Muscle of back (tissue), 11 donors: ENCODE data around the gene RASD1. TPM values are rescaled to one million over a fixed set of nuclear protein-coding genes. Genes with fewer than 3 reads are reported as not detected.
"Not testable (repeated sequence)": the region's sequence is repeated elsewhere in the genome, so short reads cannot be mapped to it uniquely, and the experiment has no call there.

ENCODE experiments used
- DNase-seq, 3 donors: peaks; one replicate each; pipeline versions ENCODE4 v3.0.0 to v3.0.0-alpha.2; 2013
- polyA plus RNA-seq, 10 donors: library from polyadenylated mRNA; unstranded; fragments of 120-200 nt; gene quantifications; one replicate each; pipeline ENCODE4 v1.2.1, GENCODE V29; 2013; ENCODE audit not compliant: insufficient read length in 10 of 10

RASD1 gene
- polyA plus RNA-seq, 10 donors: 2.6 to 7.6 (median 4.4) TPM

GRCh38 chr17:17476865-17477467 lies 19.2 kb downstream of the RASD1 start, which contains the start of gene MED9:
Gene MED9, plus strand, starts transcription at chr17:17477000. Its CDS starts 42 bp downstream, at chr17:17477042.
- peak; percentile 92 to 97 (median 97) for DNase-seq

- DNase-seq: no peak
Measured at GRCh38 chr17:17474341-17474740, 21.9 kb downstream of the RASD1 start.

GRCh38 chr17:17472333-17472920 lies 23.8 kb downstream of the RASD1 start:
- no peak for DNase-seq

GRCh38 chr17:17469996-17470395 lies 26.2 kb downstream of the RASD1 start:
- DNase-seq: no peak

- DNase-seq: no peak
Measured at GRCh38 chr17:17469358-17469757, 26.8 kb downstream of the RASD1 start.

GRCh38 chr17:17468217-17469010 lies 27.8 kb downstream of the RASD1 start:
- DNase-seq: no peak

GRCh38 chr17:17467720-17468119 lies 28.5 kb downstream of the RASD1 start:
- DNase-seq: no peak

GRCh38 chr17:17467016-17467415 lies 29.2 kb downstream of the RASD1 start:
- peak in 1 of 3 donors; percentile 10 for DNase-seq

- no peak for DNase-seq
Measured at GRCh38 chr17:17466511-17466910, 29.7 kb downstream of the RASD1 start.

- not testable (repeated sequence) for DNase-seq
Measured at GRCh38 chr17:17465878-17466277, 30.3 kb downstream of the RASD1 start.

- DNase-seq: no peak
Measured at GRCh38 chr17:17463821-17464220, 32.4 kb downstream of the RASD1 start.

GRCh38 chr17:17462048-17462824 lies 34.0 kb downstream of the RASD1 start:
- DNase-seq: no peak

- no peak for DNase-seq
Measured at GRCh38 chr17:17460038-17460437, 36.2 kb downstream of the RASD1 start.

- DNase-seq: no peak
Measured at GRCh38 chr17:17457680-17458079, 38.5 kb downstream of the RASD1 start.

- DNase-seq: no peak
Measured at GRCh38 chr17:17456251-17456650, 39.9 kb downstream of the RASD1 start.

- peak in 2 of 3 donors; percentile 4 to 25 for DNase-seq
Measured at GRCh38 chr17:17455173-17455572, 41.0 kb downstream of the RASD1 start.

- not testable (repeated sequence) for DNase-seq
Measured at GRCh38 chr17:17454700-17455099, 41.5 kb downstream of the RASD1 start.

- DNase-seq: no peak
Measured at GRCh38 chr17:17454276-17454675, 41.9 kb downstream of the RASD1 start.

GRCh38 chr17:17453088-17453487 lies 43.1 kb downstream of the RASD1 start:
- no peak for DNase-seq

GRCh38 chr17:17448723-17449122 lies 47.5 kb downstream of the RASD1 start:
- DNase-seq: no peak

- DNase-seq: no peak
Measured at GRCh38 chr17:17448076-17448475, 48.1 kb downstream of the RASD1 start.

GRCh38 chr17:17447264-17447663 lies 48.9 kb downstream of the RASD1 start:
- no peak for DNase-seq
